AG10803 (cell line): ENCODE data around the gene MYO16.
A peak's percentile ranks its signal among the peaks of the same experiment; 100 is the strongest.

Experiments used
- DNase-seq: peaks from one replicate; pipeline ENCODE4 v3.0.0; 2010; ENCODE audit warnings: low read depth
- H3K4me3 ChIP-seq: 2 replicates; pipeline ENCODE4 v1.5.1; 2011; ENCODE audit warnings: mild to moderate bottlenecking, low read length, control low read depth
- TF ChIP-seq, protein P1 (sequence below): conservative IDR thresholded peaks from 2 replicates; pipeline ENCODE4 v1.5.1; 2011; ENCODE audit warnings: mild to moderate bottlenecking, low read length, control low read depth, inconsistent platforms

MYO16 gene

GRCh38 chr13:109231888-109232287 is 602.5 kb downstream of the MYO16 start:
- no peak overlapping the region for H3K4me3 ChIP-seq
- TF ChIP-seq, protein P1, sequence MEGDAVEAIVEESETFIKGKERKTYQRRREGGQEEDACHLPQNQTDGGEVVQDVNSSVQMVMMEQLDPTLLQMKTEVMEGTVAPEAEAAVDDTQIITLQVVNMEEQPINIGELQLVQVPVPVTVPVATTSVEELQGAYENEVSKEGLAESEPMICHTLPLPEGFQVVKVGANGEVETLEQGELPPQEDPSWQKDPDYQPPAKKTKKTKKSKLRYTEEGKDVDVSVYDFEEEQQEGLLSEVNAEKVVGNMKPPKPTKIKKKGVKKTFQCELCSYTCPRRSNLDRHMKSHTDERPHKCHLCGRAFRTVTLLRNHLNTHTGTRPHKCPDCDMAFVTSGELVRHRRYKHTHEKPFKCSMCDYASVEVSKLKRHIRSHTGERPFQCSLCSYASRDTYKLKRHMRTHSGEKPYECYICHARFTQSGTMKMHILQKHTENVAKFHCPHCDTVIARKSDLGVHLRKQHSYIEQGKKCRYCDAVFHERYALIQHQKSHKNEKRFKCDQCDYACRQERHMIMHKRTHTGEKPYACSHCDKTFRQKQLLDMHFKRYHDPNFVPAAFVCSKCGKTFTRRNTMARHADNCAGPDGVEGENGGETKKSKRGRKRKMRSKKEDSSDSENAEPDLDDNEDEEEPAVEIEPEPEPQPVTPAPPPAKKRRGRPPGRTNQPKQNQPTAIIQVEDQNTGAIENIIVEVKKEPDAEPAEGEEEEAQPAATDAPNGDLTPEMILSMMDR = no peak
- DNase-seq = no peak

DNA sequence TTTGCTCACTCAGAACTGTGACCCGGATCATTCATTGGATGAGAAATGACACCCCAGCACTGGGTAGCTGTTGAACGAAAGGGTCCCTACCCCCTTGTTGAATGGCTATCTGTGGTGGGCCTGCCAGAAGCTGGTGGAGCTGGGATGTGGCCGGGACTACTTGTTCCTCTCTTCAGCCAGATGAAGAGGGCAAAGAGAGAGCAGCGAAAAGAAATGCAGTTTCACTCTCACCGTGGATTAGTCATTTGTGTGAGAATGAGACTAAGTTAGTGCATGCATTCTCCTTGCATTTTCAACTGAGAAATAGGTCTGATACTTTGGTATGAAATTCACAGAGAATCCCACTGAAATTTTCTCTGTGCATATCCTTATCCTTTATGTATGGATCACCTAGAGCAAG is 603.9 kb downstream of the MYO16 start:
- TF ChIP-seq, protein P1 = no peak
- DNase-seq = no peak

DNA sequence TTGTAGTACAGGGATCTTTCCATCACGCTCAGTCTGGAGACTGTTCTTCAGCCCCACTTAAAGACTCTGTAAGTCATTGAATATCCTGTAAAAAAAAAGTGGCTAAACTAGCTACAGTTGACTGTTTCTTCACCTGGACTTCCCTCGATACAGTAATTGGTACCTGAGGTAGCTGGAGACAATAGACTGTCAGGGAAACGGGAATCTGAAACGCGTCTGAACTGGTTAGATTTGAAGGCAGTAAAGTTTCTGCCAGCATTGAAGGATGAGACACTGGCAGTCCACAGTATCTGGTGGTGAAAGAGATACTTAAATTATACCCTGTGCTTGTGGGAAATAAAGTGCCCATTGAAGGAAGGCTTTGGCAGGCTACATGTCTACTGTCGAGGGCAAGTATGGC is 606.5 kb downstream of the MYO16 start:
- H3K4me3 ChIP-seq = no peak overlapping the region
- no peak for DNase-seq
- TF ChIP-seq, protein P1 = no peak

More for the DNA sequence above, 603.9 kb downstream of the MYO16 start:
- no peak overlapping the region for H3K4me3 ChIP-seq

- H3K4me3 ChIP-seq = no peak overlapping the region
- TF ChIP-seq, protein P1 = no peak
- peak; percentile 23 for DNase-seq
Observed at GRCh38 chr13:109241160-109241559, 611.7 kb downstream of the MYO16 start.

GRCh38 chr13:109243311-109243951 is 614.0 kb downstream of the MYO16 start:
- peak; percentile 98 for DNase-seq
- peak overlapping the region; percentile 18 for H3K4me3 ChIP-seq
- TF ChIP-seq, protein P1 = no peak

- DNase-seq = no peak
- no peak overlapping the region for H3K4me3 ChIP-seq
- TF ChIP-seq, protein P1 = no peak
Observed at GRCh38 chr13:109244566-109244965, 615.2 kb downstream of the MYO16 start.

GRCh38 chr13:109246001-109246400 is 616.6 kb downstream of the MYO16 start:
- TF ChIP-seq, protein P1 = no peak
- H3K4me3 ChIP-seq = no peak overlapping the region
- DNase-seq = no peak
